Measurements from ENCODE around the gene JPH2. TPM values are rescaled to one million over a fixed set of nuclear protein-coding genes. Genes with fewer than 3 reads are reported as not detected.

JPH2 gene
- total RNA-seq (not detected), total RNA-seq (0 to 0.27 (median 0) reads per million in 172 experiments)
- polyA plus RNA-seq (2013, experiment 1 of 2): not detected
- polyA plus RNA-seq (2013, experiment 2 of 2): 1.7 TPM

GRCh38 chr20:44187054-44187771 lies at the start of gene JPH2:
TSS of gene JPH2 (minus strand) at chr20:44187188. CDS start at chr20:44186705, 483 bp downstream.
- no peak within 1 kb of the TSS for H3K27ac Mint-ChIP-seq
- H3K4me3 ChIP-seq (ENCODE audit: low read length): no peak within 1 kb of the TSS
- H3K4me3 Mint-ChIP-seq: no peak within 1 kb of the TSS
- peaks cover 18% of the 10 kb centered on the region for H3K4me1 ChIP-seq (ENCODE audit: insufficient read depth, low read length)
- H3K36me3 Mint-ChIP-seq (ENCODE audit: low read depth): no peaks in the 10 kb centered on the region
- no peak for ATAC-seq (ENCODE audit: poor library complexity)
- no peaks in the 10 kb centered on the region for H3K9me3 Mint-ChIP-seq
- no peaks in the 10 kb centered on the region for H3K36me3 ChIP-seq (ENCODE audit: insufficient read depth, low read length)
- DNase-seq: no peak
- H3K27ac ChIP-seq (ENCODE audit: low read depth in 1 of 2, low read length in 2 of 2): no peak within 1 kb of the TSS
- no peak for TF ChIP-seq CTCF (IDR thresholded peaks at IDR 0.05)
- H3K9me3 ChIP-seq (ENCODE audit: control insufficient read depth in 1 of 2, insufficient read depth in 1 of 2, low read length in 2 of 2): peaks cover 0 to 7% of the 10 kb centered on the region in 2 experiments
- peaks cover 28 to 51% of the 10 kb centered on the region in 2 experiments for H3K27me3 ChIP-seq (ENCODE audit: control insufficient read depth in 1 of 2, insufficient read depth in 2 of 2, low read length in 2 of 2)
- H3K4me1 Mint-ChIP-seq (ENCODE audit: low read depth): peaks cover 10% of the 10 kb centered on the region
- intact Hi-C loops (cut with DNase I, micrococcal nuclease): loop anchor here (5.0 kb wide), 2 partner anchors 35 to 440 kb away; no protein-coding TSS in a partner anchor
- ChIA-PET POLR2A (no interaction called here), CTCF (interaction anchor here (4.6 kb wide), 1 partner anchor 70 kb away, joined by 43 read pairs; no protein-coding TSS in a partner anchor)
- peaks cover 74% of the 10 kb centered on the region for H3K27me3 Mint-ChIP-seq

GRCh38 chr20:44235702-44236101 lies 48.7 kb upstream of the JPH2 start:
- H3K27me3 ChIP-seq (ENCODE audit: control insufficient read depth in 1 of 2, insufficient read depth in 2 of 2, low read length in 2 of 2): no peaks in the 10 kb centered on the region
- H3K27ac Mint-ChIP-seq: no peak overlapping the region
- H3K36me3 ChIP-seq (ENCODE audit: insufficient read depth, low read length): no peaks in the 10 kb centered on the region
- ATAC-seq (ENCODE audit: poor library complexity): no peak
- no peaks in the 10 kb centered on the region for H3K9me3 Mint-ChIP-seq
- H3K36me3 Mint-ChIP-seq (ENCODE audit: low read depth): no peaks in the 10 kb centered on the region
- H3K27me3 Mint-ChIP-seq: no peaks in the 10 kb centered on the region
- no peaks in the 10 kb centered on the region for H3K4me1 Mint-ChIP-seq (ENCODE audit: low read depth)
- DNase-seq: no peak
- ChIA-PET CTCF (no interaction called here), POLR2A (interaction anchor here (0.6 to 1.1 kb wide), 2 partner anchors 17 to 27 kb away, joined by 3 to 4 read pairs; no protein-coding TSS in a partner anchor)
- H3K4me1 ChIP-seq (ENCODE audit: insufficient read depth, low read length): peaks cover 4% of the 10 kb centered on the region
- H3K27ac ChIP-seq (ENCODE audit: low read depth in 1 of 2, low read length in 2 of 2): no peak overlapping the region
- no peak for TF ChIP-seq CTCF (IDR thresholded peaks at IDR 0.05)
- intact Hi-C loops (cut with DNase I, micrococcal nuclease): no loop called here
- no peak overlapping the region for H3K4me3 ChIP-seq (ENCODE audit: low read length)
- no peak overlapping the region for H3K4me3 Mint-ChIP-seq
- H3K9me3 ChIP-seq (ENCODE audit: control insufficient read depth in 1 of 2, insufficient read depth in 1 of 2, low read length in 2 of 2): no peaks in the 10 kb centered on the region

- no peaks in the 10 kb centered on the region for H3K4me1 Mint-ChIP-seq (ENCODE audit: low read depth)
- no peaks in the 10 kb centered on the region for H3K27me3 Mint-ChIP-seq
- Histone ChIP-seq H3K4me3 (ENCODE audit: low read length) (no peak overlapping the region), H3K9me3 (ENCODE audit: control insufficient read depth in 1 of 2, insufficient read depth in 1 of 2, low read length in 2 of 2) (no peaks in the 10 kb centered on the region), H3K27me3 (ENCODE audit: control insufficient read depth in 1 of 2, insufficient read depth in 2 of 2, low read length in 2 of 2) (no peaks in the 10 kb centered on the region), H3K36me3 (ENCODE audit: insufficient read depth, low read length) (no peaks in the 10 kb centered on the region), H3K4me1 (ENCODE audit: insufficient read depth, low read length) (peaks cover 4% of the 10 kb centered on the region), H3K27ac (ENCODE audit: low read depth in 1 of 2, low read length in 2 of 2) (no peak overlapping the region)
- POLR2A ChIA-PET: interaction anchor here (0.6 to 1.1 kb wide), 2 partner anchors 16 to 26 kb away, joined by 3 to 4 read pairs; no protein-coding TSS in a partner anchor
- H3K9me3 Mint-ChIP-seq: no peaks in the 10 kb centered on the region
- DNase-seq: no peak
- CTCF ChIA-PET: no interaction called here
- intact Hi-C loops (cut with DNase I, micrococcal nuclease): no loop called here
- no peak overlapping the region for H3K4me3 Mint-ChIP-seq
- no peak for TF ChIP-seq CTCF (IDR thresholded peaks at IDR 0.05)
- H3K27ac Mint-ChIP-seq: no peak overlapping the region
- no peak for ATAC-seq (ENCODE audit: poor library complexity)
- H3K36me3 Mint-ChIP-seq (ENCODE audit: low read depth): no peaks in the 10 kb centered on the region
Observed at GRCh38 chr20:44234566-44235317, 47.8 kb upstream of the JPH2 start.

Measured in CD4-positive, alpha-beta T cell (primary cell).